Right lobe of liver (tissue), 6 donors: Measurements from ENCODE around the gene TRAK1. TPM values are rescaled to one million over a fixed set of nuclear protein-coding genes. Genes with fewer than 3 reads are reported as not detected.
A peak's percentile ranks its signal among the peaks of the same experiment; 100 is the strongest.

Source experiments
- ATAC-seq, 4 donors: fragments of 200-7000 bp; cut with Tn5 transposase; one replicate each; pipeline ENCODE4 v1.9.1; 2020; ENCODE audit warnings: mild to moderate bottlenecking in 4 of 4, moderate library complexity in 4 of 4
- DNase-seq, 3 donors: peaks; one replicate each; pipeline ENCODE4 v3.0.0-alpha.2; 2020
- H3K27ac ChIP-seq, 3 donors: fragments of 200-600 bp; one replicate each; pipeline ENCODE4 v1.8.0; 2022
- H3K27me3 ChIP-seq, 2 donors: fragments of 200-600 bp; one replicate each; pipeline ENCODE4 v1.8.0; 2022
- H3K36me3 ChIP-seq, 4 donors: fragments of 200-600 bp; sonication (generic) in 1 of 4; one replicate each; pipeline versions ENCODE4 v1.5.1 to v1.8.0; 2017 to 2022; ENCODE audit warnings: control low read depth in 1 of 4
- H3K4me1 ChIP-seq, 4 donors: fragments of 200-600 bp; sonication (generic) in 1 of 4; one replicate each; pipeline versions ENCODE4 v1.5.1 to v1.8.0; 2017 to 2022; ENCODE audit warnings: control low read depth in 1 of 4
- H3K4me3 ChIP-seq, 3 donors: fragments of 200-600 bp; one replicate each; pipeline ENCODE4 v1.8.0; 2022
- H3K9me3 ChIP-seq, 4 donors: fragments of 200-600 bp; sonication (generic) in 1 of 4; one replicate each; pipeline versions ENCODE4 v1.5.1 to v1.8.0; 2017 to 2022; ENCODE audit warnings: control low read depth in 1 of 4
- POLR2A ChIP-seq: fragments of 450-650 bp; IDR thresholded peaks from one replicate; pipeline ENCODE4 v1.6.1; 2017; ENCODE audit warnings: antibody characterized with exemption, mild to moderate bottlenecking
- WGBS: methylation state at CpG from one replicate; pipeline ENCODE4 v1.1.6; 2018; ENCODE audit warnings: low coverage, low lambda C conversion rate; ENCODE audit not compliant: insufficient coverage; ENCODE audit errors: missing lambda C conversion rate; 5-methylcytosine and 5-hydroxymethylcytosine counted together
- intact Hi-C, 2 donors: fragments of 100-400 bp; cut with DNase I; formaldehyde crosslinking; loops; one replicate each; pipeline versions ENCODE4 v1.11.2 to v1.14.1; 2022
- total RNA-seq, 6 experiments: library from RNA; depleted of rRNA in 2 of 6; stranded (reverse); fragments of >200 nt in 2 of 6; fragmentation: NEBNext Ultra II Directional in 3 of 6; extraction: Animal tissue kit (Norgen Biotek cat#: 25700) in 3 of 6; gene quantifications; one replicate each; pipeline versions ENCODE4 v1.1.0 to v1.2.4, GENCODE V29; 2016 to 2023
- TF ChIP-seq, protein P1 (sequence below), 4 donors: fragments of 200-600 bp in 3 of 4; fragments of 450-650 bp in 1 of 4; IDR thresholded peaks; one replicate each; pipeline versions ENCODE4 v1.5.1 to v1.8.0; 2016 to 2022; ENCODE audit warnings: antibody characterized with exemption in 4 of 4, mild to moderate bottlenecking in 2 of 4
- donor health status: DM: no; HTN: yes; CAD: no.
- donor health status: DM: no; HTN: no; CAD: no.
- donor health status: DM: no; HTN: no; CAD: no.
- donor health status: DM: no; HTN: yes; CAD: no.
- donor health status: DM: no; HTN: yes; CAD: no.

The TRAK1 gene
- total RNA-seq, 6 experiments from 2014 or later: 9.5 to 16.4 (median 12.2) TPM

DNA sequence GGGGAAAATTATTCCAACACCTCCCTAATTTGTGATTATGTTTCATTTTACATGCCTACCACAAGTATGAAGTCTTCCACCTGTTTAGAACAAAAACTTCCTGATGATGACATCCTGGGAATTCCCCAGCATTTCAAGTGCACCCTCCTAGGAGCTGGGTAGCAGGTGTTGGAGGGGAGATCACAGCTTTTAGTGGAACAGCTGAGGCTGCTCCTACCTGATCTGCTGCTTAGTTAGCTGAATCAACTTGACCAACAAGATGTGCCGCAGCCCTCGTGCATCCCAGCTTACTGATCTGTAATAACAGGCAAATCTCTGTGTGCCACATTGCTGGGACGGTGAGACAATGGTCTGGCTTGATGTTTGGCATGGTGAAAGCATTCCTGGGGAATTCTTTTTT is 29.7 kb downstream of the TRAK1 start:
- no peak for DNase-seq
- Histone ChIP-seq H3K4me1 (peaks cover 0 to 8% (median 4%) of the 10 kb centered on the region in 4 donors), H3K9me3 (no peaks in the 10 kb centered on the region), H3K36me3 (peaks cover 0 to 5% (median 0%) of the 10 kb centered on the region in 4 donors), H3K27me3 (no peaks in the 10 kb centered on the region), H3K27ac (no peak overlapping the region), H3K4me3 (no peak overlapping the region)
- intact Hi-C loops: loop anchor here in 1 of 2 donors (10.0 kb wide), 1 partner anchor 74 kb away; no protein-coding TSS in a partner anchor
- WGBS: no CpG with 5 or more reads among the region's 3 CpGs
- ATAC-seq: peak in 1 of 4 donors; percentile 61
- no peak for TF ChIP-seq POLR2A
- TF ChIP-seq, protein P1, sequence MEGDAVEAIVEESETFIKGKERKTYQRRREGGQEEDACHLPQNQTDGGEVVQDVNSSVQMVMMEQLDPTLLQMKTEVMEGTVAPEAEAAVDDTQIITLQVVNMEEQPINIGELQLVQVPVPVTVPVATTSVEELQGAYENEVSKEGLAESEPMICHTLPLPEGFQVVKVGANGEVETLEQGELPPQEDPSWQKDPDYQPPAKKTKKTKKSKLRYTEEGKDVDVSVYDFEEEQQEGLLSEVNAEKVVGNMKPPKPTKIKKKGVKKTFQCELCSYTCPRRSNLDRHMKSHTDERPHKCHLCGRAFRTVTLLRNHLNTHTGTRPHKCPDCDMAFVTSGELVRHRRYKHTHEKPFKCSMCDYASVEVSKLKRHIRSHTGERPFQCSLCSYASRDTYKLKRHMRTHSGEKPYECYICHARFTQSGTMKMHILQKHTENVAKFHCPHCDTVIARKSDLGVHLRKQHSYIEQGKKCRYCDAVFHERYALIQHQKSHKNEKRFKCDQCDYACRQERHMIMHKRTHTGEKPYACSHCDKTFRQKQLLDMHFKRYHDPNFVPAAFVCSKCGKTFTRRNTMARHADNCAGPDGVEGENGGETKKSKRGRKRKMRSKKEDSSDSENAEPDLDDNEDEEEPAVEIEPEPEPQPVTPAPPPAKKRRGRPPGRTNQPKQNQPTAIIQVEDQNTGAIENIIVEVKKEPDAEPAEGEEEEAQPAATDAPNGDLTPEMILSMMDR (IDR thresholded peaks at IDR 0.05): no peak

DNA sequence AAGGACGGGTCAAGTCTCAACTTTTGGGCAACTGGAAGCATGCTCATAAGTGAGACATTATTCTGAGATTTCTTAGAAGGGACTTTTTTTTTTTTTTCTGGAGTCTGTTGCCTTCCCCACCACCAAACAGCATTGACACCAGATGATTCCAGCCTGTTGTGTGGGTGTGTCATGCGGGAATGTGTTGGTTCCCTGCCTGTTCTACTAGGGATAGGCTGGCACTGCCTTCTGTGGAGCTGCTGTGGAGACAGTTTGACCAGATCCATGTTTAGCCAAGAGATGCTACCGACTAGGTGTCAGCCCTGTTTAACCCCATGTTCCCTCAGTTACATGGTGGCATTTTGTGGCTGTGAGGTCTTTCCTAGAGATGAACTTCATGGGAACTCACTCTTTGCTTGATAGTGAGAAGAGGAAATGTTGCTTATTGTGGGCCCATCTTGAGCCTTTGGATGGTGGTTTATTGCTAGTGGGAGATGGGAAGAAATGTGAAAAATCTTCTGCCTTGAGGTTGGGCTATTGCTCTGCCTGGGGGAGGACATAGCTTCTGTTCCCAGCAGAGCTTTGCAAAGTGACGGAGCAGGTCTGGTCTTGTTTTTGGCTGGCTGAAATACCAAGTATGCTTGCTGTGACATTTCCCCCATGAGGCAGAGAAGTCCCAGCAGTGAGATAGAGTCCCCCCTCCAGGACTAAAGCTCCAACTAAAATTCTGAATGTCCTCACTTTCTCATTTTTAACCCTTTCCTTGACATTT is 31.3 kb downstream of the TRAK1 start:
- Histone ChIP-seq H3K9me3 (no peaks in the 10 kb centered on the region), H3K4me3 (no peak overlapping the region), H3K4me1 (peaks cover 0 to 1% (median 0%) of the 10 kb centered on the region in 4 donors), H3K27me3 (no peaks in the 10 kb centered on the region), H3K36me3 (peaks cover 0 to 14% (median 0%) of the 10 kb centered on the region in 4 donors), H3K27ac (no peak overlapping the region)
- DNase-seq: no peak
- ATAC-seq: no peak
- 82% methylated on average over 3 of the region's 4 CpGs for WGBS
- TF ChIP-seq, protein P1 (IDR thresholded peaks at IDR 0.05): no peak
- TF ChIP-seq POLR2A: no peak
- intact Hi-C loops: loop anchor here in 1 of 2 donors (10.0 kb wide), 1 partner anchor 72 kb away; no protein-coding TSS in a partner anchor

DNA sequence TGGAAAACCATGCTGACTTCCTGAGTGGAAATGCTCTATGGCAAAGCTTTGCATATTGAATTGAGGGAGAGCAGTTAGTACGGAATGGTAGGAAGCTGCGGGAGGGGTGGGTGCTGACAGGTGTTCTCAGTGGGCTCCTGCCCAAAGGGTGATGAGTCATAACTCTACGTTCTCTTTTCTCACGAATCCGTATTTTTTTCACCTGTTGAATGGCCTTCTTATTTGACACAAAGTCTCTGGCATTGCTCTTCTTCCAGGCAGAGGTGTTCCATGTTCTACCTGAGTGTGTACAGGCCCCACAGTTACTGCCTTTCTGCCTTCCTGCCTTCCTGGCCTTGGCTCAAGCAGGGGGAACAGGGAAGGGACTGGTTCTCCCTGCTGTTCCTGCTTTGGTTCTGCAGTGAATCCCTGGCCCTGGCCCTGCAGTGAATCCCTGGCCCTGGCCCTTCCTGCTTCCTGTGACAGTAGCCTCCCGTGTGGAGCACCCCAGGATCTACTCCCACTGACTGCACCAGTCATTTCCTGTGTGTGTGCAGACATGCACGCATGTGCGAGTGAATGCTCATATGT is 31.9 kb downstream of the TRAK1 start:
- peaks cover 0 to 2% (median 0%) of the 10 kb centered on the region in 4 donors for H3K4me1 ChIP-seq
- 65% methylated on average over 8 of the region's 8 CpGs for WGBS
- H3K9me3 ChIP-seq: no peaks in the 10 kb centered on the region
- TF ChIP-seq POLR2A: no peak
- TF ChIP-seq, protein P1 (IDR thresholded peaks at IDR 0.05): no peak
- H3K36me3 ChIP-seq: peaks cover 0 to 14% (median 0%) of the 10 kb centered on the region in 4 donors
- H3K27ac ChIP-seq: no peak overlapping the region
- peak; percentile 36 to 64 (median 54) for ATAC-seq
- no peak for DNase-seq
- H3K27me3 ChIP-seq: no peaks in the 10 kb centered on the region
- no peak overlapping the region for H3K4me3 ChIP-seq
- intact Hi-C loops: loop anchor here in 1 of 2 donors (10.0 kb wide), 1 partner anchor 72 kb away; no protein-coding TSS in a partner anchor

DNA sequence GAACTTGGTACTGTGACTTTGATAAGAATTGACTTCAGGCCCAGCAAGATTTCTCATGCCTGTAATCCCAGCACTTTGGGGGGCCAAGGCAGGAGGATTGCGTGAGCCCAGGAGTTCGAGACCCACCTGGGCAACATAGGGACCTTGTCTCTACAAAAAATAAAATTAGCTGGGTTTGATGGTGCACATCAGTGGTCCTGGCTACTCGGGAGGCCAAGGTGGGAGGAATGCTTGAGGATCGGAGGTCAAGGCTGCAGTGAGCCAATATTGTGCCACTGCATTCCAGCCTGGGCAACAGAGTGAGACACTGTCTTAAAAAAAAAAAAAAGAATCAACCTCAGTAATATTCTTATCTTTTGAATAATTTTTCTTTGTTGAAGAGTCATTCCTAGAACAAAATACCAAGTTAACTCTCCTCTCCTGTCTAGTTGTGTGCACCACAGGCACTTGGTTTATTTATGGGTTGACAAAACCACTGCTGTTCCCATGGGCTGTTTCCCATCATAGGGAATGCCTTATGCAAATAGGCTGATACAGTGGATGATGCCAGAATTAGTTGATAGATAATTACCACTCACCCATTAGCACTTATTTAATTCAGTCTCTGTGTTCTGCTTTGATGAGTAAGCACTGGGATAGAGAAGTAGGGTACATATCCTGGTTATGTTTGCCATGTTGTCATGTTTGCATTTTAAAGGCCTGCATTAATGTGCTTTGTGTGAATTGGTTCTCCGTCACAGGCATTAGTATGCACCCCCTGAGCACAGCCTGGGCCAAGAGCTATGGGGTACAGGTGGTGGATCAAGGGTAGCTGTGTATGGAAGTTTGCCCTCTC is 32.9 kb downstream of the TRAK1 start:
- no peak for ATAC-seq
- H3K4me1 ChIP-seq: peaks cover 0 to 11% (median 4%) of the 10 kb centered on the region in 4 donors
- intact Hi-C loops: loop anchor here in 1 of 2 donors (10.0 kb wide), 1 partner anchor 71 kb away; no protein-coding TSS in a partner anchor

More for the DNA sequence above, 32.9 kb downstream of the TRAK1 start:
- Histone ChIP-seq H3K4me3 (no peak overlapping the region), H3K9me3 (no peaks in the 10 kb centered on the region), H3K36me3 (peaks cover 0 to 14% (median 0%) of the 10 kb centered on the region in 4 donors), H3K27me3 (no peaks in the 10 kb centered on the region), H3K27ac (no peak overlapping the region)
- 90% methylated on average over 3 of the region's 5 CpGs for WGBS
- TF ChIP-seq, protein P1 (IDR thresholded peaks at IDR 0.05): no peak
- no peak for TF ChIP-seq POLR2A
- no peak for DNase-seq
